ENCODE data around the gene DMBT1.

DNA sequence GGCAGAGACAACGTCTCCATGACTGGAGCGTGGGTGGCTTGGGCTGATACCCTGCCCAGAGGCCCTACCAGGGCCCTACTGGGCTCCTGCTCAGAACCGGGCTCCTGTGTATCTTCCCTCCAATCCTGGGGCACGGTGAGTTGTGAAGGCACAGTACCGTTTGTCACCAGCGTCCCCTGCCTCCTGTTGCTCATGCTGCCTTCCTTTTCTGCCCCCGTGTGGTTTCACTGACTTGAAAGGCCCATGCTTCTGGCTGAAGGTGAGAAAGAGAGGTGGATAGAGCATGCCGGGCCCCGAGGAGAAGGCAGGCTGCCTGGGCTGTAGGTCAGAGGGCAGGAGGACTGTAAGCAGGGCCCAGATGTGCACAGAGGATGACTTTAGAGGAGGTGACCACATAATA lies 9.1 kb upstream of the DMBT1 start:
- TF ChIP-seq, protein P1, sequence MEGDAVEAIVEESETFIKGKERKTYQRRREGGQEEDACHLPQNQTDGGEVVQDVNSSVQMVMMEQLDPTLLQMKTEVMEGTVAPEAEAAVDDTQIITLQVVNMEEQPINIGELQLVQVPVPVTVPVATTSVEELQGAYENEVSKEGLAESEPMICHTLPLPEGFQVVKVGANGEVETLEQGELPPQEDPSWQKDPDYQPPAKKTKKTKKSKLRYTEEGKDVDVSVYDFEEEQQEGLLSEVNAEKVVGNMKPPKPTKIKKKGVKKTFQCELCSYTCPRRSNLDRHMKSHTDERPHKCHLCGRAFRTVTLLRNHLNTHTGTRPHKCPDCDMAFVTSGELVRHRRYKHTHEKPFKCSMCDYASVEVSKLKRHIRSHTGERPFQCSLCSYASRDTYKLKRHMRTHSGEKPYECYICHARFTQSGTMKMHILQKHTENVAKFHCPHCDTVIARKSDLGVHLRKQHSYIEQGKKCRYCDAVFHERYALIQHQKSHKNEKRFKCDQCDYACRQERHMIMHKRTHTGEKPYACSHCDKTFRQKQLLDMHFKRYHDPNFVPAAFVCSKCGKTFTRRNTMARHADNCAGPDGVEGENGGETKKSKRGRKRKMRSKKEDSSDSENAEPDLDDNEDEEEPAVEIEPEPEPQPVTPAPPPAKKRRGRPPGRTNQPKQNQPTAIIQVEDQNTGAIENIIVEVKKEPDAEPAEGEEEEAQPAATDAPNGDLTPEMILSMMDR (IDR thresholded peaks at IDR 0.05; ENCODE audit: low read depth, low read length), result peak; percentile 13; the same call in 1 of the 2 replicates
- no peak for TF ChIP-seq EZH2phosphoT487 (IDR thresholded peaks at IDR 0.05; ENCODE audit: low read depth)

Measured in OCI-LY3 (cell line).